ENCODE measurements around the gene NABP2.

- TF ChIP-seq CTCF (IDR thresholded peaks at IDR 0.05) (no peak), MYBL2 (CRISPR knock-in tag; IDR thresholded peaks at IDR 0.05) (no peak), TCF7 (CRISPR knock-in tag; IDR thresholded peaks at IDR 0.05; ENCODE audit: low read depth) (no peak), RORB (CRISPR knock-in tag; IDR thresholded peaks at IDR 0.05) (no peak), TEAD1 (CRISPR knock-in tag; IDR thresholded peaks at IDR 0.05) (no peak), ZNF121 (CRISPR knock-in tag; IDR thresholded peaks at IDR 0.05) (no peak), AFF4 (CRISPR knock-in tag; IDR thresholded peaks at IDR 0.05; ENCODE audit: borderline replicate concordance) (no peak), NR2C2 (CRISPR knock-in tag; IDR thresholded peaks at IDR 0.05) (no peak), MAX (CRISPR knock-in tag; IDR thresholded peaks at IDR 0.05) (no peak), JUN (CRISPR knock-in tag; IDR thresholded peaks at IDR 0.05) (no peak), FOXK1 (CRISPR knock-in tag; IDR thresholded peaks at IDR 0.05) (no peak), E2F1 (CRISPR knock-in tag; IDR thresholded peaks at IDR 0.05) (no peak), MLX (CRISPR knock-in tag; IDR thresholded peaks at IDR 0.05) (no peak), GABPB1 (CRISPR knock-in tag; IDR thresholded peaks at IDR 0.05) (no peak)
Observed at GRCh38 chr12:56237552-56237951, 13.4 kb downstream of the NABP2 start.

Data from WTC11 (cell line).